ENCODE measurements around the gene NDUFB8.

DNA sequence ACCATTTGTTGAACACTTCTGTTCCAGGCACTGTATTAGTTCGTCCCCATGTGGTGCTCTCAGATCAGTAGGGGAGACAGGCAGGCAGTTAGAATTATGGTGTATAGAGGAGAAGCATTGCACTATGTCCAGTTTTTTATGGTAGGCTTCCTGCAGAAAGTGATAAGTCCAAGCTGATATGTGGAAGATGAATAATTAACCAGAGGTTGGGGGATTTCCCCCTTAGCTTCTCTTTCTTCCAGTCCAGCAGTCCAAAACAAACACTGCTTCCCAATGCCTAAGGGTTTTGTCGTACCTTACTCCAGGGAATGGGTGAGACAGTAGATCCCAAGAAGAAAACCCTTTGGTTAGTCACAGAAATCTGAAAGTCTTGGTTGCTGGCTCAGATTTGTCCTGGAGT is 25.2 kb upstream of the NDUFB8 start:
- TF ChIP-seq, protein P1, sequence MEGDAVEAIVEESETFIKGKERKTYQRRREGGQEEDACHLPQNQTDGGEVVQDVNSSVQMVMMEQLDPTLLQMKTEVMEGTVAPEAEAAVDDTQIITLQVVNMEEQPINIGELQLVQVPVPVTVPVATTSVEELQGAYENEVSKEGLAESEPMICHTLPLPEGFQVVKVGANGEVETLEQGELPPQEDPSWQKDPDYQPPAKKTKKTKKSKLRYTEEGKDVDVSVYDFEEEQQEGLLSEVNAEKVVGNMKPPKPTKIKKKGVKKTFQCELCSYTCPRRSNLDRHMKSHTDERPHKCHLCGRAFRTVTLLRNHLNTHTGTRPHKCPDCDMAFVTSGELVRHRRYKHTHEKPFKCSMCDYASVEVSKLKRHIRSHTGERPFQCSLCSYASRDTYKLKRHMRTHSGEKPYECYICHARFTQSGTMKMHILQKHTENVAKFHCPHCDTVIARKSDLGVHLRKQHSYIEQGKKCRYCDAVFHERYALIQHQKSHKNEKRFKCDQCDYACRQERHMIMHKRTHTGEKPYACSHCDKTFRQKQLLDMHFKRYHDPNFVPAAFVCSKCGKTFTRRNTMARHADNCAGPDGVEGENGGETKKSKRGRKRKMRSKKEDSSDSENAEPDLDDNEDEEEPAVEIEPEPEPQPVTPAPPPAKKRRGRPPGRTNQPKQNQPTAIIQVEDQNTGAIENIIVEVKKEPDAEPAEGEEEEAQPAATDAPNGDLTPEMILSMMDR (IDR thresholded peaks at IDR 0.05; ENCODE audit: low read length): no peak
- no peak for TF ChIP-seq EZH2 (IDR thresholded peaks at IDR 0.05; ENCODE audit: borderline replicate concordance, low read length)

Measured in OCI-LY1 (cell line).